Measurements from ENCODE around the gene TRIM54.

GRCh38 chr2:27347641-27348040 lies 65.4 kb downstream of the TRIM54 start:
- TF ChIP-seq EZH2 (IDR thresholded peaks at IDR 0.05; ENCODE audit: borderline replicate concordance, low read depth, low read length, poor library complexity, severe bottlenecking) (no peak), CTCF (conservative IDR thresholded peaks at IDR 0.05; ENCODE audit: low read depth, low read length) (no peak)

Data from A673 (cell line).